Activated CD8-positive, alpha-beta memory T cell treated with anti-CD3 and anti-CD28 coated beads, Interleukin-2, amount 50 U/mL, for 24 hours (primary cell): ENCODE measurements around the gene FOXS1.

Experiments used
- DNase-seq: peaks from one replicate; pipeline ENCODE4 v3.0.0-alpha.2; 2020; ENCODE audit errors: extremely low read depth

The FOXS1 gene

DNA sequence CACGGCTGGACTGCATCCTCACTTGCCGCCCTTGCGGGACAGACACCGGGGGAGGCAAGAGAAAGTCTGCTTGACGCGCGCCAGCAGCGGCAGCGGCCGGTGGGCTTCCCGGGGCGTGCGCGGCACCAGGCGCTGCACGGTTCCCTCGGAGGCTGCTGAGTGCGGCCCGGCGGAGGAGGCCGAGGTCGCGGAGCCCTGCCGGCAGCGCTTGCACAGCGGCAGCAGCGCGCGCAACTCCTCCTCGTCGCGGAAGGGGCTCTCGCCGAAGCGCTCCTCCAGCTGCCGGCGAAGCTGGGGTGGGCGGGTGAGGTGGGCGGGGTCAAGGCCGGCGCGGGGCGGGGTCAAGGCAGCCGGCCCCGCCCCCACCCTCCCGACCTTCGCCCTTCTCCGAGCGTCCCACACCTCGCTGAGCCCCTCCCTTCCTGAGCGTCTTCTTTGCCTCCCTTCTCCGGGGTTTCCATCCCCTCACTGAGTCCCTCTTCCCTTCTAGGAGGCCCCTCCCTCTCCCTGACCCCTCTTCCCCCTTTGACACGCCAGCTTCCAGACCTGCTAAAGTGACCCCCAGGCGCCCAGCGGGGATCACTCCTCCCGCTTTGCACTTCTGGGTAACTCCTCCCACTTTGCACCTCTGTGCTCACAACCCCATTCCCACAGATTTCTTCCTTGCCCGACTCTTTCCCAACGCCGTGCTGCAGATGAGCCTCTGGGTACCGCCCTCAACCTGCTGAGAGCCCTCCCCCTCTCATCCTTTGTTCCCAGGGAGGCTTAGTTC lies 16.2 kb upstream of the FOXS1 start:
- DNase-seq: peak; percentile 23

DNA sequence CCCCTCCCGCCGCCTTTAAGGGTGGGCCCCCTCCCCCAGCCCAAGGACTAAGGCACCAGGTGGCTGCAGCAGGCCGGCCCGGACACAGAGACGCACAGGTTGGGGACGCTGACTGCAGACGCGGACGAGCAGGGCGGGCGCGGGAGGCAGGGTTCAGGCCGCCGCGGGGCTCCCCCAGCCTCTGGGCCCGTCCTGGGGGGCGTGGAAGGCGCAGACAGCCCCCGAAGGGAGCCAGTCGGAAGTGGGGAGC lies 15.7 kb upstream of the FOXS1 start:
- no peak for DNase-seq

DNA sequence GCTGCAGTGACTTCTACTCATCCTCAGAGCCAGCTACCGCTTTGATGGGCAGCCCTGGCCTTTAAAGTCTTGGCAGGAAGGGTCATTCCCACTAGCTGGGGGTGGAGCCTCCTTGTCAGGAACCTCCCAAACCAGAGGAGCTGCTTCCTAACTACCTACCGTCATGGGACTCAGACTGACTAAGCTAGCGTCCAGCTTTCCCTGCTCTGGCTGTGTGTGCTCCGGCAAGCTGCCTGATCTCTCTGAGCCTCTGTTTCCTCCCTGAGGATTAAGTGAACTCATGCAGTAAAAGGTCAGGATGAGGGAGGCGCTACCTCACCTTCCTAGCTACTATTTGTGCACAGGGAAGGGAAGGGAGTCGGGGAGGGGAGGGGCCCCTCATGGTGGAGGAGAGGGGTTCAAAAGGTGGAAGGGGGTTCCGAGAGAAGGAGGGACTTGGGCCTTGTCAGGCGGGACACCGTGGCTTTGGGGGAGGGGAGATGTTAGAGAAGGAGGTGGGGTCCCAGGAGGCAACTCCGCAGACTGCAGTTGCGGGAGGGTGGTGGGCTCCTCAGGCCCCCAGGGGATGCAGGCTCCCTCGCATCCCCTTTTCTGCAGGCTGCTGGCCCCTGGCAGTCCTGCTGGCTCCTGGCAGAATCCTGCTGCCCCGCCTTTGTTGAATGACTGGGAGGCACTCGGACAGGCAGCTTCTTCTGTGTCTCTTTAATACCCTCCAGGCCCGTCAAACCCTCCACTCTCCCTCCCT lies 15.2 kb upstream of the FOXS1 start:
- DNase-seq: no peak

GRCh38 chr20:31859998-31860380 lies 14.6 kb upstream of the FOXS1 start:
- DNase-seq: no peak

GRCh38 chr20:31859266-31859997 lies 14.0 kb upstream of the FOXS1 start:
- DNase-seq: no peak

- DNase-seq: no peak
Measured at GRCh38 chr20:31858760-31859083, 13.3 kb upstream of the FOXS1 start.

DNA sequence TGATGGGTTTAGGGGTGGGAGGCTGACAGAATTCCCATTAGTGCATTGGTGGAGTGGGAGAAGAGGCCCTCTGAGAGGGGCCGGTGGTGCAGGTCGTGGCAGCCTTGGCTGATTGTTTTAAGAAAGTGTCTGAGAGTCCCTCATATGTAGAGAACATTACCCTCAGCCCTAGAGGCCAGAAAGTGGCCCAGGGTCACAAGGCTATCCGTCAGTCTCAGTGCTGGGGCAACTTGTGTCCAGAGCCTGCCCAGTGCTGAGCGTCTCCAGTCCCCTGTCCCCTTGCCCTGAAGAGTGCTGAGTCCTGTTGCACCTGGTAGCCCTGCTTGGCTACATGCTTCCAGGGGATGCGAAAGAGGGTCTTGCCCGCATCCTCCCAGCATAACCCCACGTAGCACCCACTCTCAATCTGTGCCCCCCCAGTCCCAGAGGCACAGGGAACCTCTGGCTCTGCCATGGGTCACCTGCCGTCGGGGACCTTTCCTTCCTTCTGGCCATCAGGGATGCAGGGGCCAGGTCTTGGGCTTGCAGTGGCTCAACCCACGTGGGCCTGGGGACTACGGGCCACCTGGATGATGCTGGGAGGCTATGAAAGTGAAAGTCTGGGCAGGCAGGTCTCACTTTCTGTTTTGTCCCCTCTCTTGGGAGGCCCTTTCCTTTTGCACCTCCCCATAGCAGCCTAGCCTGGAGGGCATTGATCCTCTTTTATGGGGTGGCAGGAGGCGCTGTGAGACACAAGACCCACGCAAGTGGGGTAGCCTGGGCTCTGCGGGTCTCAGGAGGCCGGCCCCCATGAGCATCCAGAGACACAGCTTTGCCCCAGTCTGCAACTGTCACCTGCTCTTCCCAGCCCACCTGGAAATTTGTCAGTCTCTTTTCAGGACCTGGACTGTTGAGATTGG lies 12.7 kb upstream of the FOXS1 start:
- DNase-seq: no peak

GRCh38 chr20:31856516-31856915 lies 11.1 kb upstream of the FOXS1 start:
- no peak for DNase-seq

GRCh38 chr20:31853481-31853880 lies 8.1 kb upstream of the FOXS1 start:
- no peak for DNase-seq

DNA sequence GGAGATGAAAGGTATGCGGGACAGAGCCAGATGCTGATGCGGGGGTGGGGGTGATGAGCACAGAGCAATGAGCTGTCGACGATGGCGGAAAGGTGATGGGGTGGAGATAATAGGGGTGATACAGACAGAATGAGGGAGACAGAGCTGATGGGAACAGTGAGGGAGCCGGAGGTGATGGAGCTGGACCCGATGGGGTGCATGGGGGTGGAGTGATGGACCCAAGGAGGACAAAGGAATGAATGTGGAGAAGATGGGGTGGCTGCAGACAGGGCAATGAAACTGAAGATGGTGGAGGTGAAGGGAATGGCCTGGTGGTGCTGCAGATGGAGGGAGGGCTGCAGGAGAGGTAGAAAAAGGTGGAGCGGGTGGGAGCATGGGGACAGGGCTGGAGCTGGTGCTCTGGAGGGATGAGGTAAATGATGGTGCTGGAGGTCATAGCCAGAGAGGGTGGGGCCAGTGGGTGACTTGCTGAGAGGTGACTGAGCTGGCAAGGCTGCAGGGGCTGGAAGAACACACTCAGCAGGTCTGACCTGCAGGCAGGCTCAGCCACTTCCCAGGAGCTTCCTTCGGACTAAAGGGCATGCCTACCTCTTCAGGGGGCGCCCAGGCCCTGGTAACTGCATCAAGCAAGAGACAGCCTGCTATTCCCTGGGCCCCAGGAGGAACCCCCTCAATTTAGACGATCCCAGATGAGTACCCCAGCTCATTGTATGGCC lies 6.0 kb upstream of the FOXS1 start:
- DNase-seq: no peak

DNA sequence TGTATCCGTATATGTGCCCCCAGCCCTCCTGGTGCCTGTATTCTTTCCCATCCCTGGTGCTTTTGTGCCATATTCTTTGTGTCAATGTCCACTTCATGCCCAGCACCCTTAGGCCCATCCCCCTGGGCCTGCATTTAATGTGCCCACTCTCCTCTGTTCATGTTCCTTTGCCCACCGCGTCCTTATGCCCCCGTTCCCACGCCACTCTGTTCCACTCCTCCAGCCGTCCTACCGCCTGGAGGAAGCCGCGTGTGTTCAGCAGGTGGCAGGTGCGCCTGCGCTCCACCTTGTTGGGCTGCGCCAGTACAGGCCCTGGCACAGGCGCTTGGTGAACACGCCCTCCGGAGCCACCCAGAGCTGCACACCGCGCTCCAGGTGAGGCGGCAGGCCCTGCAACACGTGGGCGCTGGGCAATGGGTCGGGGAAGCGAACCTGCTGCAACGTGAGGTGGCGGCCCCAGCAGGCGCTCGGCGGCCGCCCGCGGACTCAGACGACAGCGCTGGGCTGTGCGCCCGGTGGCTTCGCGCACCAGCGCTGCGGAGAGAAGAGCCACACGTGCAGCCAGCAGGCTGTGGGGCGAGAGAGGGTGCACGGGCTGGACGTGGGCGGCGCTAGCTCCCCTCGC lies 4.0 kb upstream of the FOXS1 start:
- DNase-seq: no peak

DNA sequence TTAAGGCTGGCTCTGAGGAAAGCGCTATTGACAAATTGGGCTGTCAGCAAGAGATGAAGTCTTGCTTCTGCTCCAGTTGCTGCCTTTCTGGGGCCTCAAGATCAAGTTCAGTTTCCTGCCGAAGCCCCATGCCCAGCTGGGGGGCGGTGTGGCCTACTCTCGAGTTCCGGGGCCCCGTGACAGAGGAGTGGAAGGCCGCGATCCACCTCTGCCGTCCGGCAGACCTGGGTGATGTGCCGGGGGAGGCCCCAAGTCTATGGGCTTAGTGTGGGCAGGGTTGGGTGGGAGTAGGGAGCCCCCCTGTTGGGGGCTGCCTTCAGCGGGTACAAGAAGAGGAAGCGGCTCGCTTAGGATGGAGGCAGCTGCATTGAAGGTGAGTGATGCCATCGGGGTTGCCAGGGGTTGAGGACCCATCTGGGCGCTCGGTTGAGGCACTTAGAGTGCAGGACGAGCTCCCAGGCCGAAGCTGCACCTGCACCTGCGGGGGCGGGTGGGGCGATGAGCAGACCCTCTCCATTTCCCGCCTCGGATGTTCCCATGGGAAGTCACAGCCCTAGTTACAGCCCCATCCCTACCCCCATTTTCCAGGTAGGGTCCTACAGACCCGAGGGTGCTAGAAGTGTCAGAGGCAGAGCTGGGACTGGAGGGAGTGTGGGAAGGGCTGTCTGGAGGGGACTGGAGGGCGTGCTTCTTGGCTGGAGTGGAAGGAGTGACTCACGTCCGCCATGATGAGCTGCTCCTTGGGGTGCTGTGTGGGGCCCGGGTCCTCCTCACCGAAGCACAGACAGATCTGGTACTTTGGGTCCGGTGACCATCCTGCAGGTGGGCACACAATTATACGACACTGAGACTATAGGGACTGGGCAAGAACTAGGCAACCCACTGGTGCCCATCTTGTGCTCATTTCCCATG lies 2.9 kb upstream of the FOXS1 start:
- no peak for DNase-seq

DNA sequence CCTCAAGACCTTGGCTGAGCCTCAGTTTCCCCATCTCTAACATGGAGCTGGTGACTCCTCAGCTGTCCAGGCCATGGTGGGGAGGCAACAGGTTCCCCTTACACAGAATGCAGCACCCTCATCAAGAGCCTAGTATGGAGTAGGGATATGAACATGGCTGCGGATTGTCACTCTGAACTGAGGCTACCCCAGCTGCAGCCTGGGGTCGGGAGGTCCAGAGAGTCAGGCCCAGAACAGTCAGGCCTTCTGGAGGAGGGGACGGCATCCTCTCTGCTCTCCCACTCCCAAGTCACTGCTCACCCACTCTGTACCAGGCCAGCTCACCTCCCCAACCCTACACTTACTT lies 1.4 kb upstream of the FOXS1 start:
- no peak for DNase-seq

GRCh38 chr20:31844737-31845299 lies 586 bp downstream of the FOXS1 start:
- no peak for DNase-seq

GRCh38 chr20:31843881-31844280 lies 1.5 kb downstream of the FOXS1 start:
- DNase-seq: no peak

DNA sequence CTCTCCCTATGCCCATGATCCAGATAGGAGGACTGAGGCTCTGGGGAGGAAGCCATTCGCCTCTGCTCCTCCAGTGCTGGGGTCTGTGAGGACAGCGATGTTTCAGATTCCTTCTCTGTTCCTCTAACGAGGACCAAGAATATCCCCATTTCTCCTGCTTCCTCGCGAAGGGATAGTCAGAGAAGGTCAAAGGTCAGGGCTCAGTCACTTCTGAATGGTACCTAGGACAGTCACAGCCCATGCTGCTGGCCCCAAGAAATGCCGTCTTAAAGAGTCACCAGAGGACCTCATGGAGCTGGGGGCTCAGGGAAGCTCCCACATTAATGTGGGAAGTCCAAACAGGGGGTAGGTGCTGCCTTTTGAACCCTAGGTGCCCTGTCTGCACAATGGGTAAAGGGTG lies 2.1 kb downstream of the FOXS1 start:
- DNase-seq: no peak

DNA sequence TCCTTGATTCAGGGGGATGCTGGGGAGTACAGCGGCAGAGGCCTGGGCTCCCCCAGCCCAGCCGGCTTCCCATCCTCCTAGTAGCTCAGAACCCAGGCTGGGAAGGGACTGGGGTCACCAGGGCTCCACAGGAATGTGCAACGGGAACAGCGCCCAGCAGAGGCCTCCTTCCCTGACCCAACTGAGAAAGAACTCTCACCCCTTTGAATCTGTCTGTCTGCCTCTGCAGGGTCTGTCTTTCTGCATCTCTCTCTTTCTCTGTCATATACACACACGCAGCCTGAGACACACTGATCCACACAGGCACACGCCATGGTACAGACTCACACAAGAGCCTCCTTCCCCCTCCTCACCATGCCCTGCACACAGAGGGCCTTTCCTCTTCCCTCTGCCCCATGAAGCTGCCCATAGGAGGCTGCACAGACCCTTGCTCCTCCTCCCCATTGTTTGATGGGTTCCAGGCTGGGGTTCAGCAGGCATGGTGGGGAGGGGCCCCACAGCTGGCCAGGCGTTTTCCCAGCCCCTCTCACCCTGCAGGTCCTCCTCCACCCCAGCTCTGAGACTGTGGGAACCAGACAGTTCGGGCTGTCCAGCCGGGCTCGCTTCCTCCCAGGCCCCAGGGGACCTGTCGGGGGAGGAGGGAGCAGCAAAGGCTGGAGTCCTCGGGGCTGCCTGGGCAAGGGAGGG lies 2.8 kb downstream of the FOXS1 start:
- DNase-seq: no peak

DNA sequence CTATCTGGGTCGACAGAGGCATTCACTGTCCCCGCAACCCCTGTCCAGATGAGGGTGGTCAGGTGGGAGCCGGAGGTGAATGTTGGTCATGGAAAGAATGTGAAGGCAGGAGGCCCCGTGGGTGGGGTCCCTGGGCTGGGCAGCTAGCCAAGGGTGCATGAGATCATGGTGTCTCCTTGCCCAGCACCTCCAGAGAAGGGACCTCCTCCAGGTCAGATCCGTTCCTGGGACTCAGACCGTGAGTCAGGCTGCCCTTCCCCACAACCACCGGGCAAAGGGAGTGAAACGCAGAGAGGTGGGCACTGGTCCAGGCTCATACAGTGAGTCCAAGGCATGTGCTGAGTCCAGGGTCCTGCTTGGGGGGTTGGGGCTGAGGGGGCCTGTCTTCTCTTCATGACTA lies 3.5 kb downstream of the FOXS1 start:
- no peak for DNase-seq
